Measurements from ENCODE around the gene ERV3-1. TPM values are rescaled to one million over a fixed set of nuclear protein-coding genes. Genes with fewer than 3 reads are reported as not detected.
"Not testable (repeated sequence)": the region's sequence is repeated elsewhere in the genome, so short reads cannot be mapped to it uniquely, and the experiment has no call there.

ERV3-1 gene
- total RNA-seq, 4 donors from 2014 or later: 6.6 to 15.9 (median 11.0) TPM

GRCh38 chr7:64945503-64946175, 60.8 kb downstream of the ERV3-1 start:
- peaks cover 42% of the 10 kb centered on the region for H3K27me3 ChIP-seq
- H3K36me3 ChIP-seq: no peaks in the 10 kb centered on the region
- H3K4me1 ChIP-seq: peaks cover 8 to 10% (median 9%) of the 10 kb centered on the region in 4 donors
- in situ Hi-C loops (cut with MboI; ENCODE audit: low pct_ligation_motif_present in 1 of 4, low pct_unique_long_range_greater_than_20kb in 1 of 4, low sequenced_read_pairs in 3 of 4): no loop called here
- TF ChIP-seq POLR2A (IDR thresholded peaks at IDR 0.05) (no peak), EP300 (IDR thresholded peaks at IDR 0.05; ENCODE audit: low read depth) (no peak), POLR2AphosphoS5 (IDR thresholded peaks at IDR 0.05) (no peak), CTCF (IDR thresholded peaks at IDR 0.05) (no peak)
- intact Hi-C loops (cut with DNase I; ENCODE audit: low total_unique reads): no loop called here
- no peak overlapping the region for H3K27ac ChIP-seq
- 35% methylated on average over 2 of the region's 2 CpGs; no CpG with 5 or more reads in 1 of the 2 donors for WGBS, 2 donors (ENCODE audit: low coverage in 1 of 2)
- H3K9me3 ChIP-seq: no peaks in the 10 kb centered on the region
- no peak overlapping the region for H3K4me3 ChIP-seq
- DNase-seq: no peak

- DNase-seq; H3K4me3 ChIP-seq; H3K36me3 ChIP-seq; H3K4me1 ChIP-seq; H3K27ac ChIP-seq; intact Hi-C loops (cut with DNase I; ENCODE audit: low total_unique reads); H3K9me3 ChIP-seq; in situ Hi-C loops (cut with MboI; ENCODE audit: low pct_ligation_motif_present in 1 of 4, low pct_unique_long_range_greater_than_20kb in 1 of 4, low sequenced_read_pairs in 3 of 4): not testable (repeated sequence)
- H3K27me3 ChIP-seq: peaks cover 42% of the 10 kb centered on the region
- WGBS, 2 donors (ENCODE audit: low coverage in 1 of 2): 77 to 100% methylated on average over 1 to 5 of the region's 5 CpGs
These were observed 61.6 kb downstream of the ERV3-1 start for GRCh38 chr7:64944667-64945502.

Small RNA genes within 50 kb of the gene (small RNA-seq; reads per million reads assigned to genes)
- 0 reads per million in 4 donors for gene RNU6-1229P

Other genes with a start within 250 kb of the ERV3-1 start
- 10 to 100 TPM in 2 of 4 donors, 1 to 10 TPM in 2; 4.2 to 17.2 (median 10.9) TPM for gene ZNF138, start 212.3 kb downstream of the ERV3-1 start, total RNA-seq
- 10 to 100 TPM in 1 of 4 donors, 1 to 10 TPM in 3; 4.1 to 14.9 (median 5.7) TPM for gene ZNF273, start 103.4 kb downstream of the ERV3-1 start, total RNA-seq
- gene ZNF117, start 15.7 kb downstream of the ERV3-1 start, total RNA-seq: 10 to 100 TPM in 1 of 4 donors, 1 to 10 TPM in 3; 2.2 to 48.6 (median 7.0) TPM